GM21360 (cell line): Measurements from ENCODE around the gene SYT2.

Experiments
- ATAC-seq: cut with Tn5 transposase; IDR thresholded peaks from one replicate; pipeline ENCODE4 v1.9.1; 2021; ENCODE audit warnings: mild to moderate bottlenecking, moderate library complexity; ENCODE audit not compliant: unreplicated experiment

Gene SYT2

DNA sequence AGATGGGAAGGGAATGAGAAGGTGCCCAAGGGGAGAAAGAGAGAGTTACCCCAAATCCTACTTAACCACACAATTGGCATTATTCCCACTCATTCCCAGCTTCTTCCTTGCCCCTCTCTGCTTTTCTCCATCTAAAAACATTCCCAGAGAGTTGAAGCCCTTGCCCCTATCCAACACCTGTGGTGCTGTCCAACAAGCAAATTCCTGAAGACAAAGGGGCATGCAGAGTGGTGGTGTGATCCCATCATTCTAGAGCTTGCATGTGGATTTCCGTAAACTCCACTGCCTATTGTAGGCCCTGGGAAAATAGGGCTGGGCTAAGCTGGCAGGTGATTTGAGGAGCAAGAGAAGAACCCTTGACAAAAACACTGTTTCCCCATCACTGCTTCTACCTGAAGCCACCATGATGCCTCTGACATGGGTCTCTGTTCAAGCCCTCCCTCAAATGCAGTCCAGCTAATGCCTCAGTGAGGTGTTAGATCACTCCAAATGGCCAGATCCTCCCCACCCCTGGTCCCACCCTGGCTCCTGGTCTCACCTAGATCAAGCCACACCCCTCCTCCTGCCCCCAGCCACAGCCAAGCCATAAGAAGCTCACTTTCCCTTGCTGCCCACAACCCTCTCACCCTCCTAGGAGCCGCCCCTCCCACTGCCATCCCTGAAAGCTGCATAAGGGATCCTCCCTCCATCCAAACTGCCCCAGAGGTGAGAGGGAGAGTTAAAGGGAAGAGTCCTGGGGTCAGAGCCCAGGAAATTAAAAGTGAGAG is 29.5 kb downstream of the SYT2 start:
- no peak for ATAC-seq

DNA sequence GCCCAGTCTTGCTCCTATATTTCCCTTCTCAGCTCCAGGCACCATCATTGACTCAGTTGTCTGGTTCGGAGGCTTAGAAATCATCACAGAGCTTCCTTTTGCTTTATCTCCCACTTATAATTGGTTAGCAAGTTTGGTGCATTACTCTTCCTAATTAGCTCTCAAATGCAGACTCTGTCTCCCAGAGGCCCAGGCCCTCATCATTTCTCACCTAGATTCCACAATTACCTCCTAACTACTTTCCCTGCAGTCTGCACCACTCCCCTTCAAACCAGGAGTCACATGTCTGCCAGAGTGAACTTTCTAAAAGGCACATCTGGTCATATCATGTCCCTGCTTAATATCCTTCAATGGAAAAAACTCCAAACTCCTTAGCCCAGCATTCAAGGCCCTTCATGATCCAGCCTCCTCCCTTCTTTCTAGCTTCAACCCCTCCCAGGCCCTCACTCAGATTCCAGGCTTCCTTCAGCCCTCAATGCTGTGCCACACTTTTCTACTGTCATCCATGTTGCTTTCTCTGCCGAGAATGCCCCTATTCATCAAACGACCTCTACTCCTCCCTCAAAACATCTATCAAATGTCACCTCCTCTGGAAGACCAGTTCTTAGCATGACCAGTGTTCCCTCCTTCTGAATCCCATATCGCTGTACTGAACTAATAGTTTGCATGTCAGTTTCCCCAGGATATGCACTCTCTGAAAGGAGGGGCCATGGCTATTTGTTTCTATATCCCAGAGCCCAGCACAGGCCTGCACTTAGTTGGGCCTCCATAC is 30.7 kb downstream of the SYT2 start:
- no peak for ATAC-seq

DNA sequence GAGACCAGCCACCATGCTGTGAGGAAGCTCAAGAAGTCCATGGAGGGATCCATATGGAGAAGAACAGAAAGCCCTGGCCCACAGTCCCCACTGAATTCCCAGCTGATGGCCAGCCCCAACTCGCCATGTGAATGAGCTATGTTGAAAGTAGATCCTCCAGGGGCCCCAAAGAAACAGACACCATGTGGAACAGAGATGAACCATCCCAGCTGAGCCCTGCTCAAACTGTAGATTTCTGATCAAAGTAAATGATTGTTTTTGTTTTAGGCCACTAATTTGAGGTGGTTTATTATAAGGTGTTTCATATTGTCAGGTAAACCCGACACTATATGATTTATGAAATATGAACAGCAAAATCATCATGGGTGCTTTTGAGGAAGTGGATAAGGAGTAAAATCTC is 32.8 kb downstream of the SYT2 start:
- ATAC-seq: no peak

DNA sequence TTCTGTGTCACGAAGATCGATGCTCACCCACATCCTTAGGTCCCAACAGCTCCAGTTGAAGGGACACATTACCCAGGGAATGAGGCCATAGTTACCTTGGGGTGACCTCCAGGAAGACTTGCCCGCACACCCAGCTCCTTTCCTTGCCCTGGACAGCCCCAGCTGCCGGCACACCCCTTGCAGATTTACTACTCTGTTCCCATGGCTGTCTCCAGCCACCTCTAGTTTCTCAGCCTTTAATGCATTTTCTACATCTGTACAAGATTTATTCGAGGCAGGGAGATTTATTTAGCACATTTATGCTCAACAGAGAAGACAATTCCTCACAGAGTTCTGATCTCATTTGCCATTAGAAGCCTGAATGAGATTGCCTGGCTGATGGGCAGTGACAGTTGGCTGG is 36.7 kb downstream of the SYT2 start:
- no peak for ATAC-seq

DNA sequence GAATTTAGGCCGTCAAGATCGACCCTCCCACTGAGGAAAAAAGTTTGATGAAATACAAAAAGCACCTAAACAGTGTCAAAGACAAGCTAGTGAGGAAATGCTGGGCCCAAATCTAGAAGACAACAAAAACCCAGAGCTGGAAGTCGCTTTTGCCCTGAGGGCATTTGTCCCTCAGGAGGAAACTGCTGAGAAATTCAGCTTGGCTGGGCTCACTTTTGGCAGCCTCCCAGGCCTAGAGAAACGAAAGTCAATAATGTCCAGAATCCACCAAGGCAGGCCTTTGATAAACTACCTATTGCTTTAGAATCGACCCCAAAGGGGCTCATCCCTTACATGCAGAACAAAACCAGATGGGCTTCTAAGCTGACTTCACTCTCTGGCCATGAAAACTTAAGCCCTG is 38.9 kb downstream of the SYT2 start:
- no peak for ATAC-seq

DNA sequence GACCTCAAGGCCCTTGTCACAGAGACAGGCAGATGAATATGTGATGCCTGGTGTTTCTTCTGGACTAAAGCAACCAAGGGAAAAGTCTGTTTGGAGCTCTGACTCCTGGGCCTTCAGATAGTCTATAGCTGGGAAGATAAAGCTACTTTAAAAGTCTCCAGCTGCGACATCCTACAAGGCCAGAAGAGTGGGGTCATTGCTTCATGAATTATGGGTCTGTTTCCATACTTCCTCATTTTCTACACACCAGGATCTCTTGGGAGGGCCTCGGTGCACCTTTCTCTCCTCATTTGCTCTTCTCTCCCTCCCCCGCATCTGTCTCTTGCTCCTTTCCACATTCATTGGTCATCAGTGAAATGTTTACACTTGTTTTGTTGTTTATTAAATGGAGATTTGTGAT is 44.8 kb downstream of the SYT2 start:
- ATAC-seq: no peak

DNA sequence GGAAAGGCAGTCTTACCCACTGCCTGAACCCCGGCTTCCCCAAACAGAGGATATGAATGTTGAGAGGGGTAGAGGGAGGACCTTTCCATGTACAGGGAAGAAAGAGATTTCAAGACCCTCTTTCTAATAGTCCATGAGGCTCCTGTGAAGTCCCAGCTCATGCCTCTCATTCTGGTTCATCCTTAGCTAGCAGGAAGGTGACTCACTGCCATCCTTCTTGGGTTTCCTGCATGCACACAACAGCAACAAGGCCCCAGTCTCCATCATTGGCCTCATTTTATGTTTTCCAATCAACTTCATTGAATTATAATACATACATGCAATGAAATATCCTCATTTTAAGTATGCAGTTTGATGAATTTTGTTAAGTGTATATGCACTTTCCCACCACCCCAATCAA is 46.2 kb downstream of the SYT2 start:
- ATAC-seq: no peak

DNA sequence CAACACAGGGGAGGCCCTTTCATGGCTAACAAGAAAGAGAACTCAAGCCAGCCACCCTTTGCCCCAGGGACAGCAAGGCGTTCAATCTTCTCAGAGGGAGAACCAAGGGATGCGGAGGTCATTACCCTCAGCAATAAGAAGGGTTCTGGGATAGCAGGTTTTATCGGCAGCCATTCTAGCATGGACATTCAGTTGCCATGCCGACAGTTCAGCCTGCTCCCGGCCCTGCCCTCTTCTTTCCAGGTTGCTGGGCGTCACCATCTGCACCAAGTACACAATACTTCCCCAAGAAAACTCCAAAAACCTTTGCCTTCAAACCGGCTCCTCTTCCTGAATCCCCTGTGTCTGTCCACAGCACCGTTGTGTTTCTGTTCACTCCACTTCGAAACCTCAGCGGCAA is 47.1 kb downstream of the SYT2 start:
- ATAC-seq: no peak

DNA sequence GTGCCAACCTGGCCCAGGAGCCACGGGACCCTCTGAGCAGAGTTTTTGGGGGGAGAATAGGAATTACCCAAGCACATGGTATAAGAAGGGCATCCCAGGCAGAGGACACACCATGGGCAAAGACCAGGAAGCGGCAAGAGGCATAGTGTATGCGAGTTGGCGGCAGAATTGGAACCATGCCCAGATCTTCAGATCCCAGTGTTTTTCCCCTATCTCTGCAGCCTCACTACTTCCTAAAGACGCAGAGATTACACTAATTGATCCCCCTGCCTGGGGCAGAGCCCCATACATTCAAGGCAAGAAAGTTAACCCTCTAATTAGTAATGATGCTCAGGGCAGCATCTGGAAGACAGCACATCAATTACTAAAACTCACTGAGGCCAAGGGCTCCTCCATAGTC is 48.2 kb downstream of the SYT2 start:
- no peak for ATAC-seq

DNA sequence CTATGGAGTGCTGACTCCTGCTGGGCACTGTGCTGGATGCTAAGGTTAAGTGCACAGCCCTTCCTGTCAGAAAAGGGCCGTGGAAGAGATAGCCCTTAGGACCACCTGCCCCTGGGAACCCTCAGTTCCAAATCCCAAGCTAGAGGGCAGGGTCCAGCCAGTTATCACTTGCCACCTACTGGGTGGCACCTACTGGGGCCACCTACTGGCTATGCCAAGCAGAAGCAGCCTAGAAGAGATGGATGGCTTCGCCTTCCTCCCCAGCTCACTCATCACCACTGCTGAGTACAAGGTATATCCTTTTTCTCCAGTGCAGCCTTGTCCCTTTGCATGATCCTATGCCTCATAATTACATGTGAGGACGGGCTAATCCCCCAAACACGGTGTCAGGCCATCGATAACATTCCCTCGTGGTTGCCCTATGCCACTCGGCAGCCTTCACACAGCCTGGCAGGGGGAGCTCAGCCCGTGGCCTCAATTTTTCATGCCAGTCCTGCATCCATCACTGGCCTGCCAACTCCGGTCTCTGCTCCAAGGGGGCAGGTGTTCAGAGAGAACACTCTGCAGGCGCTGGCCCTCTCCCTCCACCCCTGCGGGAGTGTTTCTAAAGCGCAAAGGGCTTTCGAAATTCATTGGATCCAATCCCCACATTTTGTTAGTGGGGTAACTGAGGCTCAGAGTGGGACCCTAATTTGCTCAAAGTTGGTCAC is 49.0 kb downstream of the SYT2 start:
- ATAC-seq: no peak

DNA sequence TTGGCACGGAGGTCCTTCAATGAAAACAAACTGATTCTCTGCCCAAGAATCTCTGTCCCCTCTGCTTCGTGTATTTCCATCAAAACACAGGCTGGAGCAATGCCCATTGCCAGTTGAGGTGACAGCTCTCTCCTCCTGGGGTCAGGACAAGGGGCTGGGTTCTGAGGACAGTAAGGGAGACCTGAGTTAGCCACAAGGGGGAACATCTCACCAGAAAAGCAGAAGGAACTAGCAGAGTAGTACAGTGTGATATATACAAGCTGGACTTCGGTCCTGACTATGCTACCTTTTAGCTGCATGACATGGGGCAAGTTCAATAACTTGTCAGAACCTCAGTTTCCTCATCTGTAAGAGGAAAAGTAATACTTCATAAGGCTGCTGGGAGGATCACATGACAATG is 50.3 kb downstream of the SYT2 start:
- ATAC-seq: no peak

DNA sequence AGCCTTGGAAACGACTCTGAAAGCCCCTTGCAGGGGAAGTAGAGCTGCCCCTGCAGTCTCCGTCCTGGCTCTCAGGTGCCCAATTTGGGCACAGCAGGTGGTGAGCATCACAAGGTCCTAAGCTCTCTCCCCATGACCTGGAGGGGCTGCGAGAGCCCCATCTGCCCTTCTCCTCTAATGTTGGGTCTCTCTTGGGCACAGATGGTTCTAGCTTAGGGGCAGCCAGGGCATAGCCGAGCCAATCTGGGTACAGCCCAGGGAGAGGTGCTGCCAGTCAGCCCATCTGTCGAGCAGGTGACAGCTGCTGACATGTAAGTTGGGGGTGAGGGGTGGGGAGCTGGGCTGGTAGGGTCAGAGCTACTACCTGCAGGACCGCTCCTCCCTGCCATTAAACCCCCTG is 50.7 kb downstream of the SYT2 start:
- no peak for ATAC-seq

DNA sequence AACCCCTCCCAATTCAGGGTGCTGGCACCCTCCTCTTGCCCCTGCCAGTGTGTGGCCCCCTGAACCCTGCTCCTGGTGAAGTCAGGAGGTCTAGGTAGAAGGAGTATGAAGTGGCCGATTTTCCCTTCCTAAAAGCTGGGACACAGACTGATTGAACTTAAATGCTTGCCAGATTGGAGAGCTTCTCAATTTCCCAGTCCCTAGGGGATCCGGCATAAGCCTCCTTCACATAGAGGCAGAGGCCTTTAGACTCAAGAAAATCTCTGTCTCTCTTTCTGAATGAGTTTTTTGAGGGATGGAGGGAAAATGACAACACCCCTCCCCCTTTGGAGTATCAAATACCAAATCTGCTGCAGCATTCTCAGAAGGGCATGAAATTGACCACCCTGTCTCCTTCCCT is 51.5 kb downstream of the SYT2 start:
- no peak for ATAC-seq

DNA sequence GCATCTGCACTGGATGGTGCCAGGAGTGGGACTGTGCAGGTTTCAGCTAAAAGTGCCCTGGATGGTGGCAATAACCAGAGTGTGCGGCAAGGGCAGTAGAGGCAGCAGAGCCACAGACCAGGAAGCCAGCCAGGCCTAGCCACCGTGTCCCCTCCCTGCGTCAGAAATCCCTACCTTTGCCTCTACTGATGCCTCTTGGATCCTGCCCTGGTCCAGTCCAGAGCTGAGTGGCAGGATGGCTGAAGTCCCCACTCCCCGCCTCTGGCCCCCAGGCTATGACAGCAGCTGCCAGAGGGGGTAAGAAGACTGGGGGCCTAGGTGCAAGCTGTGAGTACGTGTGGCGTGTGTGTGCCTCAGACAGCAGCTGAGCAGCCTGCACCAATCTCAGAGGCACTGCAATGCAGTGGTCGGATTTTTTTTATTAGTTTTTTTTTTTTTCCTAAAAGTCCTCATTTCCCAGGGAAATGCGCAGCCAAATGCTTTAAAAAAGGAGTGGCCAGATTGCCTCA is 51.9 kb downstream of the SYT2 start:
- no peak for ATAC-seq

DNA sequence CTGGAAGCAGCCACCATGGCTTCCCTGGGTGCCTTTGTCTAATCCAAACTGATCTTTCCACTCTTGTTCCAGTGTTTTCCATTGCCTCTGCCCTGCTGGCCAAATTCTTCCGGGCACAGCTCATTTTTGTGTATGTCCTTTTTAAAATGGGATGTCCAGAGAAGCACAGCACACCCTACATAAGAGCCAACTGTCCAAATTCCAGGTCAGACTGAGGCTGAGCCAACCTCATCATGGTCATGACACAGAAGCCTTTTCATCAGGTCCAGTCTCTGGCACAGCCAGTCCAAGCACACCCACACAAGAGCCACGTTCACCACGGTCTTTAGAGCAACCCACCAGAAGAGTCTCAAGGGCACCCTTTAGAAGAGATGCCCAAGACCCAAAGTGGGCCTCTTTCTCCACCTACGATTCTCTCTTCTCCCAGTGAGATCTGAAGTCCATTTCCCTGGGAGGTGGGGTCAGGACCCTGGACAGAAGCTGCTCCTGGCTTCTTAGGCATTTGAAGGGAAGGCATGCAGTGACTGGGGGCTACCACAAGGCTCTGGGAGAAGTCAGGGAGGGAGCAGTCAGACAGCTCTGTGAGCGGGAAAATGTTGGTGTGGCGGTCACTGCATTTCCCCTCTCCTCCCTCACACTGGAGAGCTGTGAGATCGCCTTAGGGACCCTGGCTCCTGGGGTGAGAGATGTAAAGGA is 53.2 kb downstream of the SYT2 start:
- ATAC-seq: no peak

DNA sequence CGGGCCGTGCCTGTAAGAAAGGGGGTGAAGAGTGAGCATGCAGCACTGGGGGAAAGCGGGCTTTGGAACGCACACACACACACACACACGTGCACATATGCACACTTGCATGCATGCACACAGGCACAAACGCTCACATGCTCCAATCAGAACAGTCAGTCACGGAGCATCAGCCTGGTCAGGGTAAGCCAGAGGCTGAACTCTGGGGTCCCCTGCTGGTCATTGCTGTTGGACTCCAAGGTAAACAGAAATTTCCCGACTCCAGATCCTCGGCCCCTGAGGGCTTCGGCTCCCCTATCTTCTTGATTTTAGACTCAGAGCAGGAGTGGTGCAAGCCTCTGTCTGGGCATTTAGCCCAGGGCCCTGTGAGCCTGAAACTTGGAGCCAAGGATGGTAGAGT is 54.2 kb downstream of the SYT2 start:
- no peak for ATAC-seq

DNA sequence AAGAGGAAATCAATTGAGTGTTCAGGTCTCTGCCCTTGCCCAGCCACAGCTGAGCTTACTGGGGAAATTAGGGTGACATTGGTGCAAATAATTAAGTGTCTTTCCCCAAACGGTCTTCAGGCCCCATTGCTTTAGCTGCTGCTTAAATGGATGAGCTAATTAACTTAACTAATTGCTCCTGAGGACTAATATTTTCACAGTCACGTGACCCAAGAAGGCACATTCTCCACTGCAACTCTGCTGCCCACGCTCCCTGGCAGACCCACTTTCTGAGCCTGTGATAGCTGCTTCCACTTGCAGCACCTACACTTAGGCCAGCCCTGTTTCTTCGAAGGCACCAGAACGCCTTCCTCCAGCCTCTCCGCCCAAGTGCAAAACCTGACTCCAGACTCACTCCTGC is 56.2 kb downstream of the SYT2 start:
- no peak for ATAC-seq

DNA sequence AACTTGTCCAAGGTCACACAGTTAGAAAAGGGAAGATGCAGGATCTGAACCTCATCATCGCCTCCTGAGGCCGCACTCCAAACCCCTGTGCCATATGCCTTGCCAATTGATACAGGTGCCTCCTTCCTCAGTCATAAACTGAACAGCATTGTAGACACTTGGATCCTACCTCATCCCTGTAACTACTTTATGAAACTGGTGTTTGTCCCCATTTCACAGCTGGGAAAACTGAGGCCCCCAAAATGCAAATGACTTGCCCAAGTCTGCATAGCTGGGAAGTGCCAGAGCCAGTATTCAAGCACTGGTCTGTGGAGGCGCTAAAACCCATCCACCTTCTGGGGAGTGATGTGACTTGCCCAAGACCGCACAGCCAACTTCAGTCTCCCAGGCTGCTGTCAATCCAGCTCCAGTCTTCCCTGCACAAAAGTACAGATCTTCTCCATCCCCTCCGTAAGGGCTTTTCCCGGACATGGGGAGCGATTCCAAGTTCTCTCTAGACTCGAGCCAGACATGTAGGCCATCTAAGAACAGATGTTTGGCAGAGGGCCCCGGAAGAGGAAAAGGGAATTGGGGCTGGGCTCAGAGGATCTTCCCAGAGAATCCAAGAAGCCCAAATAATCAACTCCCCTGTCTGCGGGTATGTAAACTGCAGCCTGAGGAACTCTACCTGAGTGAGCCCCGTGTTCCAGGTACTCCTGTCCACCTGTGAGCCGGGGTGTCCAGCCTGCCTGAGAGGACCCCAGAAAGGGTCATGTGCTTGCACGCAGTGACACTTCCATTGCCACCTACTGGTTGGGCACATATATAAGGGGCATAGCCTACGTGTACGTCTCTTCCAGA is 60.5 kb downstream of the SYT2 start:
- ATAC-seq: no peak

DNA sequence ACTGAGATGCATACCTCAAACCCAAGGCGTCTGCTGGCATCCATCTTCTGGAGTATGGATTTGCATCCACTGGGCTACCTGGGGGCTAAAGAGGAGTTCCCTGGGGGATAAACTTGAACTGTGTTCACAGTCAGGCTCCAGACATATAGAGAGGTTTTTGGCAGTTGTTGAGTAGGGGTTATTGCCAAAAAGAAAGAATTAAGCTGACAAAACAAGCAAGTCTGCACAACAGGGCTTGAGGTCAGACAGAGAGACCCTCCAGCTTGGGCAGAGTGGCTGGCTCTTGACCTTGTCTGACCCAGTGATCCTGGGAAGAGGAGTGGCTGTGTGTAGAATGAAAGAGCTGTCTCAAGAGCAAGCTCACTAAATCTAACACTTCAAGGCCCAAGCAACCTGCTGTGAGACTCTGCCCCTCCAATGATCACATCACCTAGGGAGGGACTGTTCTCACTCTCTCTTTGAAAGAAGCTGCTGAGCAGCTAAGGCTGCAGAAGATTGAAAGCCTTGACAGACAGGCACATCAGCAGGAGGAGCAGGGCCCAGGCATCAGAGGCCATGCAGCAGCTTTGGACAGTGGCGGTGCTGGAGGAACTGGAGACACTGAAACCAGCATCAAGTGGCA is 61.5 kb downstream of the SYT2 start:
- no peak for ATAC-seq

DNA sequence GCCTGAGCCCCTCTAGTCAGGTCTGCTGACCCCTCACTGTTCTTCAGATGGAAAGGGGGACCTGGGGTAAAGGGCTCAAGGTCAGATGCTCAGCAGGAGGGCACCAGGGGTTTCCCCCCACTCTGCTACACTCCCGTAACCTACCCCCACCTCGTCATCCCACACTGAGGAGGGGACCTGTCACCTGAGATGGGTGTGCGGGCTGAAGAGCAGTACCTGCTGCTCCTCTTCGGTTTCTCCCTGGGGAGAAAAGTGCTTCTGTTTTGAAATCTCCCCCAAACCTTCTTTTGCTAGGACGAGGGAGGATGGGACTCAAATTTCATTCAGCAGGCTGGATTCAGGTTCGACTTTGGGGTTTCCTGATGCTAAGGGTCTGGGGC is 65.2 kb downstream of the SYT2 start:
- ATAC-seq: no peak
